Activated CD4-positive, alpha-beta T cell treated with anti-CD3 and anti-CD28 coated beads for 48 hours (primary cell): ENCODE measurements around the gene NEK6.

Source experiments
- DNase-seq: peaks from one replicate; pipeline ENCODE4 v3.0.0-alpha.2; 2020

The NEK6 gene

DNA sequence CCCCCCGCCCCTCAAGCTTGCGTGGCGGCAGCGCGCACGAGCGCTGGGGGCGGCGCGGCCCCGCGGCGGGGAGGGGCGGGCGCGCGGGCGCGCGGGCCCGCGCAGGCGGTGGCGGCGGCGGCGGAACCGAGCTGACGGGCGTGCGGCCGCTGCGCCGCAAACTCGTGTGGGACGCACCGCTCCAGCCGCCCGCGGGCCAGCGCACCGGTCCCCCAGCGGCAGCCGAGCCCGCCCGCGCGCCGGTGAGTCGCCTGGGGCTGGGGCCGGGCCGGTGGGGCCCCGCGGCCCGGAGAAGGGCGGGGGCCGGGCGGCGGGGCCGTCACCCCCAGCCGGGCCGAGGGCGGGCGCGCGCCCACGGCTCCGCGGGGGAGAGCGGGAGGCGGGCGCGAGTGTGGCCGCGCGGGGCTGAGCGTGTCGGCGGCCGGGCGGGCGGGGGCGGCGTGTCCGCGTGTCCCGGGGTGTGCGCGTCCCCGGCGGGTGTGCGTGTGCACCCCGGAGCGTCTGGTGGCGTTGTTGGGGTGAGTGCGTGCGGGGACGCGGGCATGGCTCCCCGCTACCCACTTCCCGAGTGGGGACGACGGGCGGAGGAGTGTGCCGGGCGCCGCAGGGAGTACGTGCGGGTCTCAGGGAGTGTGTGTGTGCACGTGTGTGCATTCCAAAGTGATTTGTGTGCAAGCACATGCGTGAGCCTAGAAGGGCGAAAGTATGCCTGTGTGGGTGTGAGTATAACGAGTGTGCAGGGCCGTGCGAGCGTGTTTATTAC lies at the start of gene NEK6:
Gene NEK6 (plus strand): TSS at position 106 of the 763 bp plus-strand sequence. CDS start 44,016 bp downstream, outside the sequence.
- DNase-seq, result peak; percentile 31

DNA sequence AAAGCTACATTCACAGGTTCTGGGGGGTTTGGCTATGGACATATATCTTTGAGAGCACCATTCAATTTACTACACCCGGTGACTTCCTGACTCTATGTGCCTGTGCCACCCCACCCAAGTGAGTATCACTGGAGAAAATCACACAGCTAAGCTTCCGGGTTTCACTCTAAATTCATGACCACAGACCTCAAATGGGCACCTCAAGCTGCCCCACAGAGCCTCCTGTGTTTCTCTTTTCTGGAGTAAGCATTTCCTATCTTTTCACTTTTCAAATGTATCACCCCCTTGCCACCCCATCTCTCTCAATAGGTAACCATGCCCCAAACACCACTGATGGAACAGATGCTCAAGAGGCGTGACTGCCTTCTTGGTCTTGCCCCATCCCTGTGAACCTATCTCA lies 49.2 kb upstream of the NEK6 start:
- peak; percentile 24 for DNase-seq

DNA sequence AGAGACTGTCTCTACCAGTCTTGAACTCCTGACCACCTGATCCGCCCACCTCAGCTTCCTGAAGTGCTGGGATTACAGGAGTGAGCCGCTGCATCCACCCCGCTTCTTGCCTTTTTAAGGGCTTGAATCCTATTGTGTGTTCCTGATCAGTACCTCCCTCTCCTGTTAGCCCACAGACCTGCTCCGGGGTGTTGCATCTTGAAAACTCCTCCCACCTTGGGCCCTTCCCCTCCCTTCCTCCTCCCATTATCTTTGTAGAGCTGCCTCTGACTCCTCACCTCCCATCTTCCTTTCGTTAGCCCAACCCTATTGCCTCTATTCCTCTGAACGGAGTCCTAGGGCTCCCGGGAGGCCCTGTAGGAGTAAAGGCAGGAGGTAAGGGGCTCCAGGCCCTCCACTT lies 48.5 kb upstream of the NEK6 start:
- no peak for DNase-seq

DNA sequence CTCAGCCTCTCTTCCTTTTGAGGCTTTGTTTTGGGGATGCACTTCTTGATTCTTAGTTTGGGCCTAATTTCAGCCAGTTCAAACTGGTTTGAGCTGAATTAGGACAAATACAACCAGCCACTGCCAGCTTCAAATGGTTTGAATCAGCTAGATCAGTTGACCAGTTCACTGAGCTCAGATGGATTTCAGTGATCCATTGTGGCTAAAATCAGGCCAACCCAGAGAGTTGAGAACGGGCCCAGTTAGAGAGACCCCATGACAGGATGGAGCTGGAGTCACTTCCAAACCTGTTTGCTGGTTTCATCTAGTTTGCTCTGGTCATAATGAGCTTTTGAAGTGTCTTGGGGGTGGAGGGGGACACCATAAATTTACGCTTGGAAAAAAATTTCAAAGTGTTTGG lies 48.0 kb upstream of the NEK6 start:
- DNase-seq, result no peak

DNA sequence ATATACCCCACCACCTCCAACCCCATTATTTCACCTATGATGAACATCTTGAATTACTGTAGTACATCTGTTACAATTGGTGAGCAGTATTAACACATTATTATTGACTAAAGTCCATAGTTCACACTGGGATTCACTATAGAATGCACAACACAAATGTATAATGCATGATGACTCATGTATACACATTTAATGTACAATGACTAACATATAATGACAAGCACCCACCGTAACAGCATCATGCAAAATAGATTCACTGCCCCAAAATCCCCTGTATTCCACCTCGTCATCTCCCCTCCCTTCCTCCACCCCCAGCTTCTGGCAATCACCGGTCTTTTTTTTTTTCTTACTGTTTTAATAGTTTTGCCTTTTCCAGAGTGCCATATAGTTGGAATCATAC lies 47.1 kb upstream of the NEK6 start:
- DNase-seq, result peak; percentile 66

DNA sequence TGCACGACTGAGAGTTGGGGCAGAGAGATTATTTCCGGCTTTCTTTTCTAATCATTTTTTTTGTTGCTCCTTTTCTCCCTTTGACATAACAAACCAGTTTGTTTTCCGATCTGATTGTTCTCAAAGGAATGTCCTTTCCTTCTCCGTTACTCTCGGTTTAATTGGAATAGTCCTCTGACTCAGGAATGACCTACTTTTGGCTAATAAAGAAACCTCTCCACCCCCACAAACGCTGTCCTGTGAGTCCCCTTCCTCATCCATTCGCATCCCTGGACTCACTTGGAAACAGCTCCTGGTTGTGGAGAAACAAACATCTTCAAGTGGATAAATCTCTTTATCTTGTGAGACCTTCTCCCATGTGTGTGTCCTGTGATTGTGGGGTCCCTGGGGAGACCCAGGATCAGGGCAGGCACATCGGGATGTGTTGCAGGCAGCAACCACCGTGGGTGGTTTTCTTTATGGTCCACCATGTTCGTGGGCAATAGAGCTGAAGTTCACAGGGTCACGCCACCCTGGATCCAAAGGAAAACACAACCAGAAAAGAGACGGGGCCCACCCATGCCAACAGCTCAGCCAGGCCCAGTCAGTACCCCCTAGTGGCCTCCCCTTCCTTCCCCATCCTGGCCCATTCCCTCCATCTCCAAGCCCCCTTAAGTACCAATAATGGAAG lies 45.2 kb upstream of the NEK6 start:
- no peak for DNase-seq

DNA sequence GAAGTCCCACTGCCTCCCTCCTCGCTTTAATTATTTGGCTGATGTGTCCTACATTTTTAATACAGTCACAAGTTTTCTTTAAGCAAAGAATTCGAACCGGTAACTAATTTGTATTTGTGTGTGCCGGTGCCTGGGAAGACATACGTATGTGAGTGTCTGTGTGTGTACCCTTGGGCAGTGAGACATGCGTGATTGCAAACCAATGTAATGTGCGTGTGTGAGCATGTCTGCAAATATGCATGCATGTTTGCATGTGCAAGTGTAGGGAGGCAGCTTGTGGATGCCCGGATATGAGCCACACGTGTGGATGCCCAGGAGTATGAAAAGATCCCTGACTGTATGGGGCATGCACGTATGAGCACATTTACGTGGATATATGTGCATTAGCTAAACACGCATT lies 44.4 kb upstream of the NEK6 start:
- no peak for DNase-seq

DNA sequence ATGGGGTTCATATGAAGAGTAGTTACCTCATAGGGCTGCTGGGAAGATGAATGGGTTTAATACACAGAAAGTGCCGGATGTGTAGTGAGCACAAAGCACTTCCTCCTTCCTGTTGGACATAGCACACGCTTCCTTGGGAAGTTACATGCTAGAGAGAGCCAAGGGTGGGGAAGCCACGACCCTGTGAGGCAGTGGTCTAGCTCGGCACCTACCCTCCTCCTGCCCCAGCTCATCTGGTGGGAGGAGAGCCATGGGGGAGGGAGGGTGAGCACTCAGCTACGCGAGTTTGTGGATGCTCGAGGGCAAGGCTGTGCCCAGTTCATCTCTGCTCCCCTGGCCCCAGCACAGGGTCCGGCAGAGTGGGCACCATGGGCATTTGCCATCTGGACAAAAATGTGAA lies 43.6 kb upstream of the NEK6 start:
- DNase-seq, result no peak

DNA sequence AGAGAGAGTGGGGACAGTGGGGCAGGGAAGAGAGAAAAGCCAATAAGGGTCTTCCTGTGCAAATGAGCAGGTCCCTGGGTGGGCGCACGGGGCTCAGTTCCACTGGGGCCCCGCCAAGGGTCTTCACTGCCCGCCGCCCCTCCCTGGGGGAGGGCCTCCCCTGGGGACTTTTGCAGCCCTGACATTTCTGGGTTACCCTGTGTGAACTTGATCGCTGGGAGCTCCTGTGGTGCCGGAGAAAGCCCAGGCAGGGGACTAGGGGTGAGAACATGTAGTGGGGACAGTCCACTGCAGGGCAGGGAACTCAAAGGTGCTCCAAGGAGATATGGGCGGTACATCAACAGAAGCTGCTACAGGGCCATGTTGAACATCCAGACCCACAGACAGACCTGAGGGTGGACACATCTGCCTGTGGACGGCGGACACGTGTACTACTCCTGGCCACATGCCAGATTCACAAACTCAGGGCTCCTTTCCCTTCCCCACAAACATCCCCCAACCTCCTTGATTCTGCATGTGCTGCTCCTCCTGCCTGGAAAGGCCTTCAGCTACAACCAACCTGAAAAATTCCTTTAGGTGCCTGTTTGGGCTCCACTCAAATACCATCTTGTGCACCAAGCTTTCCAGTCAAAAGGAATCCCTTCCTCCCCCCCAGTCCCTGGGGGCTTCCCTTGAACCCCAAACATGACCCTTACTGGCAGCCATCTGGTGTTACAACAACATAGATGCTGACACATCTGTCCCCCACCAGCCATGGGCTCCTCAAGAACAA lies 43.0 kb upstream of the NEK6 start:
- no peak for DNase-seq

DNA sequence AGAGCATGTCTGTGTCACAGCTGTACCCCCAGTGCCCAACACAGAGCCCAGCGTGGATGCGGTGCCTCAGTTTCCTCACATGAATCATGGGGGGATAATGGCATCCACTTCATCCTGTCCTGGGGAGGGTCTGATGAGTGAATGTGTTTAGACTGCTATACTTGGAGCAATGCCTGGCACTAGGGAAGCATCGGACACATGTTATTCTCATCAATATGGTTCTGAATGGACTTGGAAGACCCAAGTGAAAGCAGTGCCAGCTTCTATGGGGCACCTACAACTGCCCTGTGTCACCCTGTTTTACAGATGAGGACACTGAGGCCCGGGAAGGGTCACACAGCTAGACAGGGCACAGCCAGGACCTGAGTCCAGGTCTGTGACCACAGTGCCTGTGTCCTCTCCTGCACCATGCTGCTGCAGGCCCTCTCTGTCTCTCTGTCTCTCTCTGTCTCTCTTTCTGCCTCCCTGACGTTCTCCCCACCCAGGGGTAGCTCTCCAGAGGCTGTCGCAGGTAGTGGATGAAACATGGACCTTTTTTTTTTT lies 42.3 kb upstream of the NEK6 start:
- no peak for DNase-seq

DNA sequence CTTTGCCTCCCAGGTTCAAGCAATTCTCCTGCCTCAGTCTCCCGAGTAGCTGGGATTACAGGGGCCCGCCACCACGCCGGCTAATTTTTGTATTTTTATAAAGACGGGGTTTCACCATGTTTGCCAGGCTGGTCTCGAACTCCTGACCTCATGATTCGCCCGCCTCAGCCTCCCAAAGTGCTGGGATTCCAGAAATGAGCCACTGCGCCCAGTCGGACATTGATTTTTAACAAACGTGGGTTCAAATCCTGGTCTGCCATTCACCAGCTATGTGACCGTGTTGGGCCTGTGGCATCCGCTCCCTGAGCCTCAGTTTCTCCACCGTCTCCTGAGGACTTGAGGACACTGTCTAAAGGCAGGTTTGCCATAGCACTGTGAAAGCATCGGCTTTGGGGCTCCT lies 41.8 kb upstream of the NEK6 start:
- DNase-seq, result no peak

DNA sequence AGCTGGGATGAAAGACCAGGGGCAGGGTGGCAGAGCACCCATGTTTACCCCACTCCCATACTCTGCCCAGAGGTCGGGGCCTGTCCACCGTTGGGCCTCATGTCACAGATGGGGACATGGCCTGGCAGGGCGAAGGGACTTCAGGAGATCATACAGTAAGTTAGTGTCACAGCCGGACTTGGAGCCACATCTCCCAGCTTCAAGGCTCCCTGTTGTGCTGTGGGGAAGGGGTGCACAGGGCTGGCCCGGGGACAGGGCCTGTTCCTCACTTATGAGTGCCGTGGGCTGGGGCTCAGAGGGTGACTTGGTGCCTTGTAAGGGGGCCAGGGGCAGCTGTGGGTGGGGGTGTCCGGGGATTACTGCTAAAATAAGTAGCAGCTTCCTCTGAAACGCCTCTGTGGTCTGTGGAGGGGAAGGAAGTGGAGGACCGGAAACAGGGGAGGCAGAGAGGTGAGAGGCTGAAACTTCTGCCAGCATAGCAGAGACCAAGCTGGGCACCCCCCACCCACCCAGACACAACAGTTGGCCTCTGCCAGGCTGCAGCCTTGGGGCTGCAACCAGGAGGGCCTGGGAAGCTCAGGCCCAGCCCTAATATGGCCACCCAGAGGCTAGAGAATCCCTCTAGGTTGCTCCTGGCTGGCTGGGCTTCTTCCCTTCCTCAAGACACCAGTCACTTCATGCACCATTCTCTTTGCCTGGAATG lies 41.1 kb upstream of the NEK6 start:
- peak; percentile 72 for DNase-seq

DNA sequence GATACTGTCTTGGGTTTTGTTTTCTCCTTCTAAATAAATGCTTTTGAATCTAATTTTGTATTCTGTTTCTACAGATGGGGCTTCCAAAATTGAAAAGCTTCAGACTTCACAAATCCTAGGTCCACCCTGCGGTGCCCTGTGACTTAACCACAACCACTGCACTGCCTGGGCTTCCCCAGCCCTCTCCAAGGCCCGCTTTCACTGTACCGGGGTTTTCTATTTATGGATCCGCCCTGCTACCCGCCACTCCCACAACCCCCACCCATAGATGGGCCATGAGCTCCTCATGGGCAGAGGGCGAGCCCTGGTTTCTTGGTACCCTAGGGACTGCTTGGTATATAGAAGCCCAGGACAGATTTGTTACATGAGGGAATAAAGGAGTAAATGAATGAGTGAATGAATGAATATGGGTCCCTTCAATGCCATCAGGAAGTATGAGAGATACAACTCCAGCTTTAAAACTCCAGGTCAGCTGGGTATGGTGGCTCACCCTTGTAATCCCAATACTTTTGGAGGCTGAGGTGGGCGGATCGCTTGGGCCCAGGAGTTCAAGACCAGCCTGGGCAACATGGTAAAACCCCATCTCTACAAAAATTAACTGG lies 39.8 kb upstream of the NEK6 start:
- no peak for DNase-seq

DNA sequence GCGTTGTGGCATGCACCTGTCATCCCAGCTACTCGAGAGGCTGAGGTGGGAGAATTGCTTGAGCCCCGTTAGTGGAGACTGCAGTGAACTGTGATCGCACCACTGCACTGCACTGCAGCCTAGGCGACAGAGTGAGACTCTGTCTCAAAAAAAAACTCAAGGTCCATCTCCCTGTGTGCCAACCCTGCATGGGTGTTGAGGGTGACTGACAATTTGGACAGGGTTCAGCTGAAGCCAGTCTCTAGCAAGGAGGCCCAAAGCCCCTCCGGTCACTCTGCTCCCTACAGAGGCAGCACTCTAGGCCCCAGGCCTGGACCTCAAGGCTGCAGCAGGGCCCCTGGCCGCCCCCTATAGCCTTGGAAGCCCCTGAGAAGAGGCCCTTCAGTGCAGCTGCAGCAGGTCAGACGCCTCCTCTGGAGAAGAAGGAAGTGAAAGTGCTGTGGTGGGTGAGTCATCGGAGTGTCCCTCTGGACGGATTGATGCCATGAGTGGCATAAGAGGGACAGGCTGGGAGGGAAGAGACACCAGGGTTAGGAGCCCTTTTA lies 39.2 kb upstream of the NEK6 start:
- peak; percentile 59 for DNase-seq

DNA sequence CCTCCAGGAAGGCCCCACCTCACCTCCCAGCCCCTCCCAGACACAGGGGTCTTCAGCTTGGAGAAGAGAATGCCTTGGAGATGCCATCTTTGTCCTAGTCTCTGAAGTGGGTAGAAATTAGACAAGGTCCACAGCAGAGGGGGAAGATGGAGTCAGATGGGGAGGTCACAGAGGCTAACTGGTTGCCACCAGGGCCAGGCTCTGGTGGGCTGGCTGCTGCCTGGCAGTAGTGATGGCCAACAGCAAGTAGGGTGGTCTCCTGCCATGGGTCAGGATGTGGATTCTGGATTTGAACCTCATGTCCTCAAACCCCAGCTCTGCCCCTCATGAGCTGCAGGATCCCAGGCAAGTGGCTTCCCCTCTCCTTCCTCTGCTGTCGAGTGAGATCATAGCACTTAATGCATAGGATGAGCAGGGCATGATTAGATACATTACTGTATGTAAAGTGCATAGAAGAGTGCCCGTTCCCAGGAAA lies 38.7 kb upstream of the NEK6 start:
- no peak for DNase-seq

DNA sequence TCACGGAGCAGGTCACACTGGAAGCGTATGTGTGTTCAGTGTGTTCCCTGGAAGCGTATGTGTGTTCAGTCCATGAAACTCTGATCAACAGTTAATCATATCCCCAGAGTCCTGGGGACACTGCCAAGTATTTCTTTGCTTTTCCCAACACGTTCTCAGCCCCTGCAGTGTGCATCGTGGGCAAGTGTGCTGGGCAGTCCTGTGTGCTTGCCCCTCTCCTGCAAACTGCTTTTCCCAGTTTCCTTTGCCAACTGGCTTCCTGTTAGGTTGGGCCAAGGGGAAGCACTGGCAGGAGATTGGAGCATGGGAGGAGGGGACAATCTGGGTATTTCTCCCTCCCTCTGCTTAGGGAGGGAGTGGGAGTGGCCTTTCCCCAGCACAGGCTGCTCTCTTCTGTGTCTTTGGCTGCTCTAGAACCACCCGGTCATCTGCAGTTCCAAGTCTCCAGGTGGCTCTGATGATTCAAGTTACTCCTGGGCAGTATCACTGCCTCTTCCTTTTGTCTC lies 36.8 kb upstream of the NEK6 start:
- no peak for DNase-seq

DNA sequence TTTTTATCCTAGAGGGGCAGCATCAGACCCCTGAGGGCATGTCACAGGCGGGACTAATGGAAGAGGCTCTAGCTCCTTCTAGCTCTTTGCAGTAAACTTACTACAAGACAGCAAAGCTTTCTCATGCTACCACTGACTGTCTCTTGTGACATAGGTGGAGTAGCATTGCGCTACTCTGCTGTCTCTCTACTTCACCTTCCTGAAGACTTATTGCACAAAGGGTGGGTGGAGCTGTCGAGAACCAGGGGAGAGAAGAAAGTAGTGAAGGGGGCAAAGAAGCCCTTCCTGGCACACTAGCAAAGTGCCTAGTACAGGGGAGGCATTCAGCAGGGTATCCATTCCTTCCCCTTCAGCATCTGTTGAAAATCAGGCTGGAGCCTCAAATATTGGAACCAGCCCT lies 36.1 kb upstream of the NEK6 start:
- no peak for DNase-seq

DNA sequence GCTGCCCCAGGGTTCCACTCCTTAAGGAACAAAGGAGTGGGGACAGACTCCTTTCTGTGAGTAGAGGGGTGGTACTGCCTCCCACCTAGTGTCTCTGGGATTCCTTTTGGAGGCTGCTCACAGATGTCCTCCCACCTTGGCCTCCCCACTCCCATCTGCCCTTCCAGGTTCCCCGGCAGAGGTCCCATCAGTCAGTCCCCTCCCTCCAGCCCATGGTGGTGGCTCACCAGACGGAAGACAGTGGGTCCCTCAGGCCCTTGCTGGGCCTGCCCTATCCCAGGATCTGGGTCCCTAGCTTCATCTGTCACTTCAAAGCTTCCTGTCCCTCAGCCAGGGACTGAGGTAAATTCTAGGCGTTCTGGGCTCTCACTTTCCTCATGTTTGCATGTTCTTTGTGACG lies 35.6 kb upstream of the NEK6 start:
- no peak for DNase-seq

DNA sequence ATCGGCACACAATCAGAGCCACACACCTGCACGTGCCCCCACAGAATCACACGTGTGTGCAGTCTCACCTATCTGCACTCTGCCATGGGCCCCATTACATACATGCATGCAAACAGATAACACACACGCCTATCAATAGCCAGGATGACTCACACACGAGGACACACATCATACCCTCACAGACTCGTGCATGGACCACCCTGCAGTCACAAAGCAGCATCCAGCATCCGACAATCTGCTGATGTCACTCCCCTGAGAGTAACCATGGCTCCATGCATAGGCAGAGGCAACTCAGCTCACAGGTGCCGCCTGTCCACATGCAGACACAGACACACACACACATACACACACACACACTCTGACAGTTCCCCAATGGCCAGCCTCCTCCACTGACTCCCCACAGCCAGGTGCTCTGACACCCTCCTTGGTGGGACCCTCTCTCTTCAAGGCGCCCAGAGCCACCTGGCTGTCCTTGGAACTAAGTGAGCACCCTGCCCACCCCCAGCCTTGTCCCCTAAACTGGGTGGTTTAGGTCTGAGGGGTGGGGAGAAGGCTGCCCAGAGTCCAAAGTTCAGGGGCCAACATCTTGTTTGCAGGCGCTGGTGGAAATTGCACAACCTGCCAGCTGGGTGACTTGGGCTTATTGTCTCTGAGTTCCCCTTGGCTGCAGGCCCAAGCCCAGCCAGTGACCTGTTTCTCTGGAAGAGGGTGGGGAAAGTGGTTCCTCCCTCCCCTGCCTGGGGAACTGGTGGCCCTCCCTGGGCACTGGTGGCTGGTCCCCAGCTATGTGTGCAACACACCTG lies 34.6 kb upstream of the NEK6 start:
- no peak for DNase-seq

DNA sequence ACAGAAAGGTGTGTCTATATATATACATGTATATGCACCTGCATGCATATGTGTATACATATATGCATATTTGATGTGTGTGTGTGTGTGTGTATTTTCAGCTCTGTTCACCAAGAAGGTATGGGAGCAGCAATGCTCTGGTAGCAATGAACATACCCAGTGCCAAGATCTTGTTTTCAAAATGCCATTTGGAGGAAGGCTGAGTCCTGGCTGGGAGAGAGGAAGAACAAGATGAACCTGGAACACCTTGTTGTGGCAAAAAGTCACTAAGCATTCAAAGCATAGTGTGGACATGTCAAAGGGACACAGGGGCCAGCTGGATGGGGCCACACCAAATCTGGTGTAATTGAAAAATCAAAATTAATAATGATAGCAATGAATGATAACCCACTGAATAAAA lies 31.8 kb upstream of the NEK6 start:
- DNase-seq, result no peak

DNA sequence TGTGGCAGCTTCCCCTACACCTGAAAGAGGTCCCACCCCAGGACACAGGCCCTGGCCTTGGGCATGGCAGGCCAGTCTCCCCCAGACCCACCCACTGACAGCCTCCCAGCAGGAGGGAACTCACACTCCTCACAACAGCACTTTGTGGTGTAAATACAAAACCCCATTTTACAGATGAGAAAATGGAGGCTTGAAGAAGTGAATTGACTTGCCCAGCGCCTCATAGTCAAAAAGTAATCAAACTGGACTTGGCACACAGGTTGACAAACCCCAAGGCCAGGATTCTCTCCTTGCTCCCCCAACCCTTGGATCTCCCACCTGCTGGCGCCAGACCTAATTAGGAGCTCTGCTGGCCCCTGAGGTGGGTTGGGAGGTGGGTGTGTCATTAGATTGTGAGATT lies 29.2 kb upstream of the NEK6 start:
- DNase-seq, result no peak
